ENCODE measurements around the gene TRABD.

DNA sequence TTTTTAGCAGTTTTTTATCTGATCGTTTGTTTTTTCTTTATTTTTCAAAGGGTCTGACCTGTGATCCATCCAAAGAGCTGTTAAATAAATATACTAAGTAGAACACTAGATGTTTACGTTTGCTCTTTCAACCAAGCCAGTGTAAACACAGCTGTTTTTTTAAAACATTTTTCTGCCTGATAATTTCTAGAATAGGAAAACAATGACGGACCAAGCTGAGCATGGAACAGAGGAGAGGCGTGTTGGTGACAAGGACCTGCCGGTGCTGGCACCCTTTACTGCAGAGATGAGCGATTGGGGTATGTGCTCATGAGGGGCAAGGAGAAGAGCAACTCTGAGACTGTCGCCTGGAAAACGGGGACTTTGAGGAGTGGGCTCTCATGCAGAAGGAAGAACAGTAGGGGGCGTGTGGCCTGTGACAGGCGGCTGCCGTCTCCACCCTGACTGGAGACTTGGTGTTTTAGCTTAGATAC, 43.8 kb upstream of the TRABD start:
- TF ChIP-seq POLR2A (IDR thresholded peaks at IDR 0.05; ENCODE audit: low read depth, low read length) (no peak), POLR2AphosphoS5 (IDR thresholded peaks at IDR 0.05; ENCODE audit: low read depth, low read length) (no peak)
